ENCODE results near the gene PKN1. TPM values are rescaled to one million over a fixed set of nuclear protein-coding genes. Genes with fewer than 3 reads are reported as not detected.
A peak's percentile ranks its signal among the peaks of the same experiment; 100 is the strongest.

Gene PKN1
- total and polyA plus RNA-seq, 2 of the 4 experiments (the other 2 are of a cell fraction): 39.1 to 41.4 TPM

- no peak overlapping the region for H2AFZ ChIP-seq (replicated peaks; ENCODE audit: low read length, poor library complexity)
- H4K5ac ChIP-seq (ENCODE audit: low read depth, low read length): peak overlapping the region; percentile 17; the same call in 1 of the 2 replicates
- peaks cover 27% of the 10 kb centered on the region for H3K36me3 ChIP-seq (ENCODE audit: control insufficient read depth, insufficient read depth, low read length)
- H3K9ac ChIP-seq (ENCODE audit: low read depth, low read length): peak overlapping the region; percentile 87
- intact Hi-C loops (cut with micrococcal nuclease): no loop called here
- peak overlapping the region; percentile 96 for H3K14ac ChIP-seq (replicated peaks; ENCODE audit: low read depth, low read length)
- peak overlapping the region; percentile 98 for H3K4me2 ChIP-seq (ENCODE audit: low read depth, low read length)
- no TSS peak for BruUV-seq (replicated peaks)
- H3K9me3 ChIP-seq (ENCODE audit: control insufficient read depth, insufficient read depth, low read length): no peaks in the 10 kb centered on the region
- H3K27ac ChIP-seq (ENCODE audit: insufficient read depth, low read length): peak overlapping the region; percentile 78
- WGBS, 2 experiments (ENCODE audit: extremely low coverage in 2 of 2, insufficient read length in 1 of 2): 55% methylated on average over 8 of the region's 22 CpGs; no CpG with 5 or more reads in 1 of the 2 experiments
- peak overlapping the region; percentile 87 for H3K23ac ChIP-seq (ENCODE audit: low read depth, low read length)
- H3K56ac ChIP-seq (ENCODE audit: extremely low read depth, insufficient read depth, low read length): peak overlapping the region; percentile 75
- peak overlapping the region; percentile 71 for H4K91ac ChIP-seq (ENCODE audit: insufficient read depth, low read depth, low read length)
- H3K79me1 ChIP-seq (ENCODE audit: low read depth in 1 of 2, low read length in 2 of 2): peaks cover 23 to 54% of the 10 kb centered on the region in 2 experiments
- ATAC-seq (ENCODE audit: low read depth): no peak
- H3K9me1 ChIP-seq (ENCODE audit: insufficient read depth, low read length): peaks cover 19% of the 10 kb centered on the region
- H2AK5ac ChIP-seq (ENCODE audit: low read depth, low read length): peak overlapping the region; percentile 83; the same call in 1 of the 2 replicates
- TF ChIP-seq CEBPB (IDR thresholded peaks at IDR 0.05; ENCODE audit: low read depth, low read length): no peak
- peak; percentile 42 for TF ChIP-seq POLR2A (IDR thresholded peaks at IDR 0.05; ENCODE audit: low read depth, low read length)
- 0 out of 2 replicates have a peak, but pooled peaks have one; percentile 11 for TF ChIP-seq MXI1 (IDR thresholded peaks at IDR 0.05; ENCODE audit: borderline replicate concordance, low read depth, low read length)
- no peak for TF ChIP-seq USF2 (IDR thresholded peaks at IDR 0.05; ENCODE audit: low read depth, low read length)
- no peak overlapping the region for H2BK15ac ChIP-seq (ENCODE audit: low read depth, low read length)
- no peak for DNase-seq
- H2BK120ac ChIP-seq (ENCODE audit: low read depth, low read length): no peak overlapping the region
- H3K4ac ChIP-seq (ENCODE audit: low read depth, low read length): peak overlapping the region; percentile 93
- ChIA-PET POLR2A (ENCODE audit: unreplicated experiment) (no interaction called here), CTCF (interaction anchor here (0.7 kb wide), 1 partner anchor 9 kb away, joined by 3 read pairs; no protein-coding TSS in a partner anchor)
- peak overlapping the region; percentile 61; the same call in 1 of the 2 replicates for H3K18ac ChIP-seq (ENCODE audit: low read depth, low read length)
- peak overlapping the region; percentile 98 for H2AK9ac ChIP-seq (replicated peaks; ENCODE audit: low read depth, low read length, poor library complexity)
- peaks cover 41% of the 10 kb centered on the region for H4K20me1 ChIP-seq (ENCODE audit: insufficient read depth, low read length)
- H2BK20ac ChIP-seq (ENCODE audit: low read depth, low read length): no peak overlapping the region
- peak overlapping the region; percentile 3 to 41; a peak in 1 of 4 replicates for H4K8ac ChIP-seq (ENCODE audit: low read depth in 2 of 2, low read length in 2 of 2)
- peak overlapping the region; percentile 86 for H2BK5ac ChIP-seq (ENCODE audit: low read depth, low read length, poor library complexity, severe bottlenecking)
- no peaks in the 10 kb centered on the region for H3K27me3 ChIP-seq (ENCODE audit: control insufficient read depth, insufficient read depth, low read length)
- peaks cover 16% of the 10 kb centered on the region for H3K4me1 ChIP-seq (ENCODE audit: control insufficient read depth, insufficient read depth, low read length)
- peak overlapping the region; percentile 85 for H3K4me3 ChIP-seq (ENCODE audit: insufficient read depth, low read depth, low read length)
- in situ Hi-C loops (cut with MboI; ENCODE audit: low sequenced_read_pairs): no loop called here
- dilution Hi-C loops (cut with HindIII; ENCODE audit: low sequenced_read_pairs, unreplicated experiment): no loop called here
Observed at GRCh38 chr19:14516746-14517438, 83.8 kb downstream of the PKN1 start.

Data from IMR-90 (cell line).